Activated CD4-positive, CD25-positive, alpha-beta regulatory T cell treated with anti-CD3 and anti-CD28 coated beads, Interleukin-2, amount 50 U/mL, for 72 hours (primary cell): ENCODE data around the gene ABCA8.
"Not testable (repeated sequence)": the region's sequence is repeated elsewhere in the genome, so short reads cannot be mapped to it uniquely, and the experiment has no call there.

Experiments
- DNase-seq: peaks from one replicate; pipeline ENCODE4 v3.0.0; 2021

Gene ABCA8

GRCh38 chr17:68865584-68865983 is 89.6 kb downstream of the ABCA8 start:
- DNase-seq: no peak

GRCh38 chr17:68863091-68863652 is 92.0 kb downstream of the ABCA8 start:
- DNase-seq: no peak

GRCh38 chr17:68861602-68862001 is 93.6 kb downstream of the ABCA8 start:
- DNase-seq: no peak

GRCh38 chr17:68860941-68861340 is 94.3 kb downstream of the ABCA8 start:
- DNase-seq: no peak

DNA sequence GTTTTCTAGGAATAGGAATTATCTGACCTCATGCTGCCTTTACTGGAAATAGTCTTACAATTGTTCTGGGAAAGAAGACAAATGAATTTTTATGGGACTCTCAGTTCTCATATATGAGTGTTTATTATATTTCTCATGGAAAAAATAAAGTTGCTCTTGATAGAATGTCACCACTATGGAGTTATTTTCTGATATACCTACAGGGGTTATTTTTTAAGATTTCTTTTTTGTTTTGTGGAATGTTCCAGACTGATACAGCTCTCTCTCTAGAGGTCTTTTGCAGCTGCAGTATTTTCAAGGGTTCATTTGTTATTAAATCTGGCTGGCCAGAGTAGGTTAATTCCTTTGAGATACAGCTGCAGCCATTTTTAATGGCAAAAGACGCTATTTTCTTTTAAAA is 100.7 kb downstream of the ABCA8 start:
- DNase-seq: no peak

- no peak for DNase-seq
Measured at GRCh38 chr17:68853439-68853838, 101.8 kb downstream of the ABCA8 start.

DNA sequence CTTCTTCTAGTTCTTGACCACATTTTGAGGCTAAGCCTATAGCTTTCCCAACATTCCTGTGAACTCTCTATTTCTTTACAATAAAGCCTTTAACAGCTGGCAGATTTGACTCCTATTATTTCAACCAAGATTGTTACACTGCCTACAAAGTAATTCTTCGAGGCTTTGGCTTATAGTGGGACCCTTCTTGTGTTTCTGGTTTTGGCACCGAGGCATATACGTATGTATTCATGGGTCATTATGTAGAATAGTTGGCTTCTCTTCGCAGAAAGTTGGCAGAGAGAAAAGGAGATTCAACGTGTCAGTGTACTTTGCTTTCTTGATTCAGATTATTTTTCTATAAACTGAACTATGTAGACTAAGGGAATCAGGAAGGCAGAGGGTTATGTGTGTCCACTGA is 102.2 kb downstream of the ABCA8 start:
- DNase-seq: no peak

DNA sequence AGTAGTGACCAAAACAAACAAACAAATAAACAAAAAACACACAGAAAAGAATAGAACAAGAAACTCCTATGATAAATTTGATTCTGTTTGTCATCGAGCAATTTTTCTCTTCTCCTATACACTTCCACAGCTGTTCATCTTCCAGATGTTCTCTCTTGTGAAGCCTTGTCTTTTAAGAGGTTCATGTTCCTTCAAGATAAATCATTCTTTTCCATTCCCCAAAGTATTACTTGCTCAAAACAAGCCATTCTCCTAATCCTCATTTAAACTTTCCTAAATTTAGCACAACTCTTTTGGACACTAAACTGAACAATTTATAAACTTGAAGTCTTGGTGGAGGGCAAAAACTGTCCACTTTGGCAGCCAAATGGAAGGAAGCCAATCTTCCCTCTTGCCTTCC is 103.3 kb downstream of the ABCA8 start:
- DNase-seq: no peak

DNA sequence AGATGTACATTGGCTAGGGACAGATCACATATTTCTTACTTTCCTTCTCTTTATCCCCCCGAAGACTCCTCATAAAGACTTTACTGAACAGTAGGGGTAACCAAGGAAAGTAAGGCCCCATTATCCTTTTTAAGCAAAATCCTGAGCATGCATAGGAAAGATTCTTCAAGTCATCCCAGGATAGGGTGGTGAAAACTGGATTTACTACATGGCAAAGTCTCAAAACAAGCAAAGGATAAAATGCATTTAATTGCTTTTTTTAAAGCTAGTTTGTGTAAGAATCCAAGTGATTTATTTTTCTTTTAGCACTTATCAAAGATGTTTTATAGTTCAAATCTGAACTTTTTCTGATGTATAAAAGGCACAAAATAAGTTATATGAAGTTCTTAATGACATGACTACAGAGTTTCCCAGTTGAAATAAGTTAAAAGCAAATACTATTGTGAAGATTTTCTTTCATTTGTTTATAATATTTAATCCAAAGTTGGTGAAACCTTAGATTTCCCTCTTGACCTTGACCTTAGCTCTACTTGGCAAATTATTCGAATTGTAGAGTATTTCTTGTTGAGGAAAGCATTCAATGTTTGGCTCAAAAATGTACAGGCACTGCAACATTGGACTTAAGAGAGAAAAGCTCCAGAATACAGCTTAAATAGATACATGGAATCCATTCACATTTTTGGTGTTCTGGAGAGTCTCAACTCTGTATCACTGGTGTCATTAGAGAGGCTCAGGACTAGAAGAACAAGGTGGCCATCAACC is 104.3 kb downstream of the ABCA8 start:
- no peak for DNase-seq

GRCh38 chr17:68849673-68850610 is 105.2 kb downstream of the ABCA8 start:
- no peak for DNase-seq

GRCh38 chr17:68847711-68848110 is 107.5 kb downstream of the ABCA8 start:
- no peak for DNase-seq

- no peak for DNase-seq
Measured at GRCh38 chr17:68843522-68843921, 111.7 kb downstream of the ABCA8 start.

DNA sequence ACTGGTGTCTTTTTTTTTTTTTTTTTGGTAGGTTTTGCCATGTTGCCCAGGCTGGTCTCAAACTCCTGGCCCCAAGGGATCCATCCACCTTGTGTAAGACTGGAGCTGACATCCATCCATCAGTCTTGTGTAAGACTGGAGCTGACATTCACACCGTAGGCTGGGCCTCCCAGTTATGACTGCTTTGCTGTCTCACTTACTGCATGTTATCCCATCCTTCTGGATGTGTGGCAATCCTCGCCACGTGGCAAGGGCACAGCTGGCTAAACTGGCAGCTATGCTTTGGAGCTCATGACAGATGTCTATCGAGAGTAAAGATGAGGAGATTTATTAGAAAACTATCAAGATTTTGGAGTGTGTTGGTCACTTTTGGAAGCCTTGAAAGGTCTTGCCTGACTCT is 115.1 kb downstream of the ABCA8 start:
- no peak for DNase-seq

GRCh38 chr17:68835071-68835470 is 120.1 kb downstream of the ABCA8 start:
- DNase-seq: no peak

GRCh38 chr17:68834328-68834836 is 120.8 kb downstream of the ABCA8 start:
- no peak for DNase-seq

DNA sequence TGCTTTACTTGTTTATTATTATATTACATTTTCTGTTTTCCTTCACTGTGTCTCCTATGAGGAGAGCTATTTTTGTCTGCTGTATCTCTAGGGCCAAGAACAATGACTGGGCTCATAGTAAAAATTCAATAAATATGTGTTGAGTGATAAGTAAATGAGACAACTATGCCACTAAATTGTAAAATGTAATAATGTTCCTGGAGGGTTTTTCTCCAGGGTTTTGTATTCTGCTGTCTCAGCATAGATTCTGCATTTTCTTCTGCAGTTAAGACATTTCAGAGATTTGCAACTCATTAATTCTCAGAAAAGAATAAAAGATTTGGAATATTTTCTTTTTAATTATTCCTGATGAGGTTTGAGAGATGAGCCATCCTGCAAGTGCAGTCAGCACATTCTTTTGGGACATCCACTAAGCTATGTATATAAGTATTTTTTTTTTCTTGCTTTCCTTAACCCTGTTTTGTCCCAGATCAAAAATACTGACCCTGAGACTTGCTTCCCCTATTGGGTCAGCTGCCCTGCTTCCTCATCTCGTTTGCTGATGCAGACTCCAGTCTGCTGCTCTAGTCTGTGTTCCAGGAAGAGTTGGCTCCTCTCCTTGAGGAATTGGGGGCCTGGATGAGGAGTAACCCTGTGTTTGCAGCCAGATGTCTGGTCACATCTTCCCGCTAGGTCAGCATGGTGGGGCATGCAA is 122.9 kb downstream of the ABCA8 start:
- DNase-seq: no peak

- DNase-seq: no peak
Measured at GRCh38 chr17:68831170-68831569, 124.0 kb downstream of the ABCA8 start.

- DNase-seq: no peak
Measured at GRCh38 chr17:68830313-68830712, 124.9 kb downstream of the ABCA8 start.

DNA sequence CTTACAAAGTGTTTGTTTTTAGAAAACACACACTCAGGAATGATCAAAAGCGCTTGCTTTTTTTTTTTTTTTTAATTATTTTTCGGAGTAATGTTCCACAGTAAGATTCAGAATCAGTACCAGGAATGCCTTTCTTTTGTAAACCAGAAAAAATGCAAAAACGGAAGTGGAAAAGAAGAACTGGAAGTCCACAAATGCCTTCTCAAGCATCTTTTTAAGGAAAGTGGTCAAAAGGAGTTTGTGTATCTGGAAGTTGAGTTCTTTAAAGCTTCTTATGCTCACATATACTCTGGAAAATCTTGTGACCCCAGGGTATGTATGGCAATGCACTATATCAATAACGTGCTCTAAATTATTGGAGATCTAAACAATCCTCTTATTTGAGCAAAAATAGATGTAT is 126.0 kb downstream of the ABCA8 start:
- no peak for DNase-seq

- DNase-seq: no peak
Measured at GRCh38 chr17:68824707-68825106, 130.5 kb downstream of the ABCA8 start.

DNA sequence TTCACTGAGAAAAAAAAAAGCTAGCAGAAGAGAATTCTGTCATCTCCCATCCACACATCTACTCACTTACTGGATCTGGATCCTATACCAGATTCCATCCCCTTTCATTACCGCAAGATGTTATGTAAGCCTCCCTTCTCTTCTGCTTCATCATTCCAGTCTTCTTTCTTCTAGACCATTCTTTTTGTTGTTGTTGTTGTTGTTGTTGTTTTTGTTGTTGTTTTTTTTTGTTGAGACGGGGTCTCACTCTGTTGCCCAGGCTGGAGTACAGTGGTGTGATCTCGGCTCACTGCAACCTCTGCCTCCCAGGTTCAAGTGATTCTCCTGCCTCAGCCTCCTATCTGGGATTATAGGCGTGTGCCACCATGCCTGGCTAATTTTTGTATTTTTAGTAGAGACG is 131.0 kb downstream of the ABCA8 start:
- not testable (repeated sequence) for DNase-seq

DNA sequence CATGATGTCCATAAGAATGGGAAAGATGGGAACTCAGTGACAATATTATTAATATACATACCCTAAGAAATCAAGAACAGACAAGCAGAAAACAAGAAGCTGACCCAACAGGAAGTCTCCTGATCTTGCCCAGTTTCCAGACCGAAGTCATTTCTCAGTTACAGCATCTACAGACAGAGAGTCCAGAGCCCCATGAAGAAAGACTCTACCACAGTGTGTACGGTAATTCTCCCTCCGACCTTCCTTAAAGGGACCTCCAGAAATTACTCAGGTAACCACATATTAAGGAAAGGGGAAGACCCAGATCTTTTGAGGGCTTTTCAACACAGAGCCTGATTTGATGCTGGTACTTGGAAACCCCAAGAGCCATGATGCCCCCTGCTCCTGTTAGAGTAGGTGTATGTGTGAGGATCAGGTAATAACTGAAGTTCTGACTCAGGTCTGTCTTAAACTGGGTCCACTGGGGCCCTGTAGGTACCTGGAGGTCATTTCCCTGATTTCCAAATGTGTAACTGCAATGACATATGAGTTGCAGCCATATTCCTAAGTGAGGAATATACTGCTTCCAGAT is 132.4 kb downstream of the ABCA8 start:
- no peak for DNase-seq
